COR-L47 (cell line): ENCODE results near the gene SERTAD3.
"Not testable (repeated sequence)": the region's sequence is repeated elsewhere in the genome, so short reads cannot be mapped to it uniquely, and the experiment has no call there.

Experiments
- DNase-seq: peaks from one replicate; lab custom pipeline; 2025; lab: John Stamatoyannopoulos, UW

Gene SERTAD3

DNA sequence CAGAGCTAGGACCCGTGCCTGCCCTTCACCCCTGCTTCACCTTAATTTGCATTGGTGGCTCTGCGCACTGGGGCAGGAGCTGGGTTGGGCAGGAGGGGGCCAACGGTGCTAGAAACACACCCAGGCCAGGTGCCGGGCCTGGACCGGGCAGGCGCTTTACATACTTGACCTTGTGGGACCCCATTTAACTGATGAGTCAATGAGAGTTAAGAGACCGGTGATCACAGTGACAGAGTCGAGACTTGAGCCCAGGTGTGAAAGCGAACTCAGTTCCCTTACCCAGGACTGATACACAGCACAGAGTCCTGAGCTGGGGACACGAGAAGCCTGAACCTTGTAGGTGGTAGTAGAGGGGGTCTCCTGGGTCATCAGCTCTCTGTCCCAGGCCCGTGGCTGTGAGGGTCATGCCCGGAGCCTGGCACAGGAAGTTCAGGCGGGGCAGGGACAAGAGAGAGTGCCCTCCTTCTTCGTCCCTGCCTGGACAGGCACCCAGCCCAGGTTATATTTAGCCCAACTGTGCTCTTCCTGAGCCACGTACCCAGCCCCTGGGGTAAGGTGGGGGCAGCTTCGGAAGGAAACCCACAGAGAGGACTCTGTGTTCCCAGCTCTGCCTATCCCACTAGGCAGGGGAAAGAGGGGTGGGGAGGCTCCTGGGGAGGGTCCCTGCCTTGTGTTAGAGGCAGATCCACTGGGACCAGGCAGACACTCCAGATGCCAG lies 32.9 kb downstream of the SERTAD3 start:
- no peak for DNase-seq

- DNase-seq = no peak
These were observed 34.1 kb downstream of the SERTAD3 start for GRCh38 chr19:40410030-40410389.

DNA sequence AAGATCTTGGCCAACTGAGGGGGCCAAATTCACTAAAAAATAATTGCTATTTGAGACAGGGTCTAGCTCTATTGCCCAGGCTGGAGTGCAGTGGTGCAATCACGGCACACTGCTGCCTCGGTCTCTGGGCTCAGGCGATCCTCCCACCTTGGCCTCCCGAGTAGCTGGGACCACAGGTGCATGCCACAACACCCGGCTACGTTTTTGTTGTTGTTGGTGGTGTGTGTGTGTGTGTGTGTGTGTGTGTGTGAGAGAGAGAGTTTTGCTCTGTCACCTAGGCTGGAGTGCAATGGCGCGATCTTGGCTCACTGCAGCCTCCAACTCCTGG lies 35.6 kb downstream of the SERTAD3 start:
- not testable (repeated sequence) for DNase-seq

DNA sequence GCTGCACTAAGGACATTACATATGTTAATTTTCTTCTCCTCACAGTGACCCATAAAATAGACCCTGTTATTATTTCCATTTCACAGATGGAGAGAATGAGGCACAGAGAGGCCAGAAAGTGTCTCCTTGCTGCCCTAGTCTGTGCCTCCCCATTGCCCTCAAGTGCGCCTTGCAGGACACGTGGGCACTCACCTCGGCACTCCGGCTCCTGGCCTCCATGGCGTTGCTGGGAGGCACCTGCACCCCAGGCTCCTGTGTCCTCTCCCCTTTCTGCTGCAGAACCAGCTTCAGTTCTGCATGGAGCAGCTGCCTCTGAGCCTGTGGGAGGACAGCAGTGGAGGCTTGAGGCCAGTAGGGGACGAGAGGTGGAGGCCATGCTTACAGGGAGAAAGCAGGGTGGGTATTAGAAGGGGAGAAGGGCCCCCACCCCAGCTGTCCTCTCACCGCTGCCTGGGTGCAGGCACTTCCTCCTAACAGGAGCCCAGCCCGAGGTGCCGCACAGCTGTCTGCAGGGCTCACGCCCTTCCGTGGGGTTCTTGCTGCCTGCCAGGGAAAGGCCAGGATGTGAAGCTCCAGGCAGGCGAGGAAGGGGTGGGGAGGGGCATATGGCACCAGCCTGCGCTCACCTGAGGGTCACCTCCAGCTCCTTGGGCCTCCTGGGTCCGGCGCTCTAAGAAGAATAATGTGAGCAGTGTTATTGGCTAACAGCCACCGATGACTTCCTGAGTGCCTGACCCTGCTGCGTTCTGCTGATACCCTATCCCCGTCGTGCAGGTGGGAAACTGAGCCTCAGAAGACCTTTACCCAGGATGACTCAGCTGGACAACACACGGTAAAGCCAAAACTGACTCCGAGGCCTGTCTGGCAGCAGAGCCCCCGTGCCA lies 36.2 kb downstream of the SERTAD3 start:
- no peak for DNase-seq

DNA sequence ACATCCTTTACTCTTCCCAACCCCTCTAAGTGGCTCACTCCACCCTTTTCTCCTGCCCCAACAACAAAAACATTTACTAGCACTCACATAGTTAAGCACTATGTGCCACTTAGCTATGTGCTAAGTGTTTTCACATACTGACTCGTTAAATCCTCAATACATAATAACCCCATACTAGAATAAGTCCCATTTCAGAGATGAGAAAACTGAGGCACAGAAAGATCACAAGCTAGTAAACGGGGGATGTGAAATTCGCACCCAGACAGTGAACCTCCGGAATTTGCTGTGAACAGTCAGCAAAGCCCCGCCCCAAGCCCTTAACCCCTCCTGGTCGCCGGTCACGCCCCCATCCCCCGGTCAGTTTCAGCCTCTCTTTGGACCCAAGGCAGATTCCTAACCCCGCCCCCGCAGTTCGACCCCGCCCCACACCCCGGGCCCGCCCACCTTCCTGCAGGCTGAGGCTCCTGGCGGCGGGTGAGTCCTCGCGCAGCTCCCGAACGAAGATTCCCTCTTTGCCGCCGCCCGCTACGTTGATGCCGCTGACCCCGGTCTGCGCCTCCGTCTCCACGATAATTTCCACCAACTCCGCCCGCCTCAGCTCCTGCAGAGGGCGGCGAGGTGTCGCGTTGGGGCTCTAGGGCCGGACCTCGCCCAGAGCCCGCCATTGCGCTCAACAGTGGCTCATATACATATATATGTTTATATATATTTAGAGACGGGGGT lies 40.7 kb downstream of the SERTAD3 start:
- no peak for DNase-seq

- DNase-seq = no peak
These were observed 43.6 kb downstream of the SERTAD3 start for GRCh38 chr19:40400559-40400958.

- no peak for DNase-seq
These were observed 45.6 kb downstream of the SERTAD3 start for GRCh38 chr19:40398417-40399131.

DNA sequence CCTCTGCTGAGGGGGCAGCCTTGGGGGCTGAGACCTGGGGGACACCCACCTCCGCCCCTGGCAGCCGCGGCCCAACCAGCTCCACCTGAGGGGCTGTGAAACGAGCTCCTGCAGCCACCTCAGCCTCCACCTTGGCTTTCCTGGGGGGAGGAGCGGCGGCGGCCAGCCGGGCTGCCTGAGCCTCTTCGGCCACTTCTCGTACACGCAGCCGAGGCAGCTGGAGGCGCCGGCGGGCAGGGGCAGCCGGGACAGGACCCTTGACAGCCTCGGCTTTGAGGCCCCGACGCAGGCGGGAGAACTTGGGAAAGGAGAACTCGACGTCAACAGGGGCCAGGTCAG lies 46.6 kb downstream of the SERTAD3 start:
- no peak for DNase-seq

GRCh38 chr19:40396886-40397567 lies 47.1 kb downstream of the SERTAD3 start:
- no peak for DNase-seq

GRCh38 chr19:40395956-40396355 lies 48.2 kb downstream of the SERTAD3 start:
- DNase-seq = no peak

- DNase-seq = no peak
These were observed 49.3 kb downstream of the SERTAD3 start for GRCh38 chr19:40394816-40395210.

- DNase-seq = no peak
These were observed 50.0 kb downstream of the SERTAD3 start for GRCh38 chr19:40393894-40394815.

GRCh38 chr19:40392894-40393517 lies 51.1 kb downstream of the SERTAD3 start:
- no peak for DNase-seq

- no peak for DNase-seq
These were observed 52.0 kb downstream of the SERTAD3 start for GRCh38 chr19:40392123-40392522.
